ENCODE results near the gene ZBTB9.

Gene ZBTB9

GRCh38 chr6:33433001-33433543, 21.3 kb upstream of the ZBTB9 start:
- no peak for DNase-seq (ENCODE audit: low read depth)

- DNase-seq (ENCODE audit: low read depth) = no peak
These were observed 20.7 kb upstream of the ZBTB9 start for GRCh38 chr6:33433544-33434191.

- DNase-seq (ENCODE audit: low read depth) = no peak
These were observed 19.4 kb upstream of the ZBTB9 start for GRCh38 chr6:33434961-33435360.

- DNase-seq (ENCODE audit: low read depth) = no peak
These were observed 16.7 kb upstream of the ZBTB9 start for GRCh38 chr6:33437666-33438065.

- DNase-seq (ENCODE audit: low read depth) = no peak
These were observed 15.3 kb upstream of the ZBTB9 start for GRCh38 chr6:33438978-33439594.

- DNase-seq (ENCODE audit: low read depth) = no peak
These were observed 14.3 kb upstream of the ZBTB9 start for GRCh38 chr6:33439956-33440648.

GRCh38 chr6:33440649-33441309, 13.6 kb upstream of the ZBTB9 start:
- no peak for DNase-seq (ENCODE audit: low read depth)

- DNase-seq (ENCODE audit: low read depth) = no peak
These were observed 12.9 kb upstream of the ZBTB9 start for GRCh38 chr6:33441457-33441856.

- no peak for DNase-seq (ENCODE audit: low read depth)
These were observed 12.1 kb upstream of the ZBTB9 start for GRCh38 chr6:33442283-33442682.

GRCh38 chr6:33443025-33443424, 11.4 kb upstream of the ZBTB9 start:
- no peak for DNase-seq (ENCODE audit: low read depth)

- DNase-seq (ENCODE audit: low read depth) = no peak
These were observed 10.5 kb upstream of the ZBTB9 start for GRCh38 chr6:33443619-33444504.

GRCh38 chr6:33445119-33445603, 9.2 kb upstream of the ZBTB9 start:
- DNase-seq (ENCODE audit: low read depth) = no peak

GRCh38 chr6:33446356-33446755, 8.0 kb upstream of the ZBTB9 start:
- no peak for DNase-seq (ENCODE audit: low read depth)

- no peak for DNase-seq (ENCODE audit: low read depth)
These were observed 3.9 kb upstream of the ZBTB9 start for GRCh38 chr6:33450434-33450833.

- DNase-seq (ENCODE audit: low read depth) = no peak
These were observed 2.8 kb upstream of the ZBTB9 start for GRCh38 chr6:33451606-33452005.

- no peak for DNase-seq (ENCODE audit: low read depth)
These were observed 1.9 kb upstream of the ZBTB9 start for GRCh38 chr6:33452496-33452895.

- no peak for DNase-seq (ENCODE audit: low read depth)
These were observed 875 bp upstream of the ZBTB9 start for GRCh38 chr6:33453393-33454008.

- DNase-seq (ENCODE audit: low read depth) = no peak
These were observed 675 bp downstream of the ZBTB9 start for GRCh38 chr6:33455051-33455450.

- no peak for DNase-seq (ENCODE audit: low read depth)
These were observed 1.8 kb downstream of the ZBTB9 start for GRCh38 chr6:33456156-33456555.

- no peak for DNase-seq (ENCODE audit: low read depth)
These were observed 4.3 kb downstream of the ZBTB9 start for GRCh38 chr6:33458676-33459075.

- DNase-seq (ENCODE audit: low read depth) = no peak
These were observed 4.8 kb downstream of the ZBTB9 start for GRCh38 chr6:33459226-33459625.

Measured in fibroblast of gingiva (primary cell).